Measurements from ENCODE around the gene DPP6. TPM values are rescaled to one million over a fixed set of nuclear protein-coding genes. Genes with fewer than 3 reads are reported as not detected.

DPP6 gene
- total RNA-seq, 1 donor from 2014 or later = 0.48 TPM

- no peaks in the 10 kb centered on the region for H3K79me2 ChIP-seq (ENCODE audit: insufficient read depth, low read length)
- no peaks in the 10 kb centered on the region for H3K9me3 ChIP-seq (ENCODE audit: insufficient read depth, low read depth, low read length)
- Mint-ChIP-seq H3K4me1 (ENCODE audit: low read depth, unreplicated experiment) (peaks cover 17% of the 10 kb centered on the region), H3K36me3 (ENCODE audit: low read depth, unreplicated experiment) (no peaks in the 10 kb centered on the region), H3K4me3 (ENCODE audit: unreplicated experiment) (no peak overlapping the region), H3K27me3 (ENCODE audit: low read depth, unreplicated experiment) (no peaks in the 10 kb centered on the region), H3K9me3 (ENCODE audit: unreplicated experiment) (peaks cover 4% of the 10 kb centered on the region), H3K27ac (ENCODE audit: unreplicated experiment) (peak overlapping the region; percentile 93)
- FAIRE-seq (no peak), DNase-seq (ENCODE audit: low read depth) (no peak)
- H3K27me3 ChIP-seq (ENCODE audit: insufficient read depth, low read length) = no peaks in the 10 kb centered on the region
- H3K36me3 ChIP-seq (ENCODE audit: insufficient read depth, low read length) = no peaks in the 10 kb centered on the region
- no peaks in the 10 kb centered on the region for H4K20me1 ChIP-seq (ENCODE audit: insufficient read depth, low read length)
- H2AFZ ChIP-seq (ENCODE audit: low read depth, low read length) = no peak overlapping the region
- no peak overlapping the region for H3K9ac ChIP-seq (ENCODE audit: low read length)
- TF ChIP-seq CTCF (IDR thresholded peaks at IDR 0.05; ENCODE audit: insufficient read depth, low read depth, low read length) (no peak), EZH2 (IDR thresholded peaks at IDR 0.05; ENCODE audit: insufficient read depth, low read length) (no peak)
- no peak overlapping the region for H3K4me2 ChIP-seq (ENCODE audit: low read length)
- H3K4me1 ChIP-seq (ENCODE audit: insufficient read depth, low read length) = no peaks in the 10 kb centered on the region
- H3K27ac ChIP-seq (ENCODE audit: low read depth, low read length) = no peak overlapping the region
- no peak overlapping the region for H3K4me3 ChIP-seq (ENCODE audit: insufficient read depth, low read depth, low read length)
These were observed 683.6 kb downstream of the DPP6 start for GRCh38 chr7:154735766-154736165.

DNA sequence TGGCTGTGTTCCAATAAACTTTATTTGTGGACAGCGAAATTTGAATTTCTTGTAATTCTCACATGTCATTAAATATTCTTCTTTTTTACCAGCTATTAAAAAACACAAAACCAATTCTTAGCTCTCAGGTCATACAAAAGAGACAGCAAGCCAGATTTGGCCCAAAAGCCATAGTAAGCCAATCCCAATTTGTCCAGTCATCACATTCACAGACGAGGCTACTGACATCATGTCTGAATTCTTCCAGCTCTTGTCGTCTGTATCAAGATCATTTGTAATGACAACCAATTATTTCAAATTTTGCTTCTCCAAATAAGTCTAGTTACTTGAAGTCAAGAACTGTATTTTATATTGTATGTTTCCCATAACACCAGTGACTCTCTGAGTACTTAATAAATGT, 684.2 kb downstream of the DPP6 start:
- peak overlapping the region; percentile 93 for H3K27ac Mint-ChIP-seq (ENCODE audit: unreplicated experiment)
- no peak overlapping the region for H3K27ac ChIP-seq (ENCODE audit: low read depth, low read length)
- no peak overlapping the region for H3K9ac ChIP-seq (ENCODE audit: low read length)
- H3K4me1 Mint-ChIP-seq (ENCODE audit: low read depth, unreplicated experiment) = peaks cover 17% of the 10 kb centered on the region
- no peaks in the 10 kb centered on the region for H4K20me1 ChIP-seq (ENCODE audit: insufficient read depth, low read length)
- H3K79me2 ChIP-seq (ENCODE audit: insufficient read depth, low read length) = no peaks in the 10 kb centered on the region
- TF ChIP-seq CTCF (IDR thresholded peaks at IDR 0.05; ENCODE audit: insufficient read depth, low read depth, low read length) = no peak
- no peak for FAIRE-seq
- H3K27me3 ChIP-seq (ENCODE audit: insufficient read depth, low read length) = no peaks in the 10 kb centered on the region
- H3K4me1 ChIP-seq (ENCODE audit: insufficient read depth, low read length) = no peaks in the 10 kb centered on the region
- no peaks in the 10 kb centered on the region for H3K36me3 ChIP-seq (ENCODE audit: insufficient read depth, low read length)
- H3K27me3 Mint-ChIP-seq (ENCODE audit: low read depth, unreplicated experiment) = no peaks in the 10 kb centered on the region
- H3K36me3 Mint-ChIP-seq (ENCODE audit: low read depth, unreplicated experiment) = no peaks in the 10 kb centered on the region
- H2AFZ ChIP-seq (ENCODE audit: low read depth, low read length) = no peak overlapping the region
- no peaks in the 10 kb centered on the region for H3K9me3 ChIP-seq (ENCODE audit: insufficient read depth, low read depth, low read length)
- H3K4me3 ChIP-seq (ENCODE audit: insufficient read depth, low read depth, low read length) = no peak overlapping the region
- H3K9me3 Mint-ChIP-seq (ENCODE audit: unreplicated experiment) = peaks cover 4% of the 10 kb centered on the region
- no peak overlapping the region for H3K4me3 Mint-ChIP-seq (ENCODE audit: unreplicated experiment)
- H3K4me2 ChIP-seq (ENCODE audit: low read length) = no peak overlapping the region
- peak; percentile 22 for DNase-seq (ENCODE audit: low read depth)

DNA sequence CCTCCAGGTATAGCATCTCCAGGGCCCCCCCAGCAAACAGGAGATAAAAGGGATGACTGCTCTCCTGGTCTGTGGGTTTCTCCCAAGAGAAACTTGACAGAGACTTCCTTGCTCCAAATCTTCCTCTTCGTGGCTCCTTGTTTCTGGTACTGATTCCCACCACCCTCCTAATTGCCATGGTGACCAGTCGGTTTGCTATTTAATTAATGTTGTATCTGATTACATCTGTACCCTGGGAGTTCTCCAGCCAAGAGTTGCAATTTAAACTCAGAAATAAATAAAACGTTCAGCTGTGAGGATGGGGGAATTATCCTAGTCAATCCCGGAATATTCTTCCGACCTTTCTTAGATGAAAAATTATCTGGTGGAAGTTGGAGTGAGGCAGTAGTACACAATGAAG, 686.0 kb downstream of the DPP6 start:
- Histone ChIP-seq H3K4me3 (ENCODE audit: insufficient read depth, low read depth, low read length) (no peak overlapping the region), H3K79me2 (ENCODE audit: insufficient read depth, low read length) (no peaks in the 10 kb centered on the region), H2AFZ (ENCODE audit: low read depth, low read length) (no peak overlapping the region), H4K20me1 (ENCODE audit: insufficient read depth, low read length) (no peaks in the 10 kb centered on the region), H3K4me2 (ENCODE audit: low read length) (no peak overlapping the region), H3K9ac (ENCODE audit: low read length) (no peak overlapping the region), H3K9me3 (ENCODE audit: insufficient read depth, low read depth, low read length) (no peaks in the 10 kb centered on the region), H3K27ac (ENCODE audit: low read depth, low read length) (no peak overlapping the region), H3K4me1 (ENCODE audit: insufficient read depth, low read length) (no peaks in the 10 kb centered on the region), H3K27me3 (ENCODE audit: insufficient read depth, low read length) (no peaks in the 10 kb centered on the region), H3K36me3 (ENCODE audit: insufficient read depth, low read length) (no peaks in the 10 kb centered on the region)
- Mint-ChIP-seq H3K27me3 (ENCODE audit: low read depth, unreplicated experiment) (no peaks in the 10 kb centered on the region), H3K36me3 (ENCODE audit: low read depth, unreplicated experiment) (no peaks in the 10 kb centered on the region), H3K9me3 (ENCODE audit: unreplicated experiment) (peaks cover 4% of the 10 kb centered on the region), H3K27ac (ENCODE audit: unreplicated experiment) (no peak overlapping the region), H3K4me3 (ENCODE audit: unreplicated experiment) (no peak overlapping the region), H3K4me1 (ENCODE audit: low read depth, unreplicated experiment) (peaks cover 18% of the 10 kb centered on the region)
- DNase-seq (ENCODE audit: low read depth) (no peak), FAIRE-seq (no peak)
- TF ChIP-seq EZH2 (IDR thresholded peaks at IDR 0.05; ENCODE audit: insufficient read depth, low read length) = no peak
- TF ChIP-seq CTCF (IDR thresholded peaks at IDR 0.05; ENCODE audit: insufficient read depth, low read depth, low read length) = no peak
